ENCODE data around the gene INPP4A.

The INPP4A gene

DNA sequence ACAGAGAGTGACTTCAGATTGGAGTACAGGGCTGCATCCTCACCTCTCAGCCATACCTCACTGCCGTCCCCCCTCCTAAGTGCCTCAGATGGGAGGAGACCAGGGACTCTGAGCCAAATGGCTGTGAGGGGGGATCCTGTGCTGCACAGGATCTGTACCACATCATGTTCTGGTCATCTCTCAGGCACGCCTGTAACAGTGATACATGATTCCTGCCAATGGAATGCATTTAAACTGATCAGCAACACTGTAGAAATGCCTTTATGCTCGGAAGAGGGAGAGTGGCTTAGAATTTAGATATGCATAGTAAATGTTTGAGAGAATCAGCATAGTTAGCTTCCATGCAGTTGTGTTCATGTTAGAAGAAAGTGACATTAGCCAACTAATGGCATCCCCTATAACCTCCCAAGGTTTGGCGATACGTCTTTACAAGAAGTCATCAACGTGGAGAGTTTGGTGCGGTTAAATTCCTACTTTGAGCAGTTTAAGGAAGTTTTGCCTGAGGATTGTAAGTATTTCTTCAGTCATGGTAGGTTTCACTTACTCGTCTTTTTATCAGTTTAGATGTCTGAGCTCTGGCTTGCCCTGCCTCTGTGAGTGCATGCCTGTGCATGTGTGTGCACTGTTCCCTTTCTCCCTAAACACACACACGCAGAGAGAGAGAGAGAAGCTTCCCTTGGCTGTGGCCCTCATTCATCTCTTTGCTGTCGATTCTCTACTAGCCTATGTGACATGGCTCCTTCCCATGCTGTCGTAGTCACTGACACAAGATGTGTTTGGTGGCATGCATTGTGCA, 123.7 kb downstream of the INPP4A start:
- no peaks in the 10 kb centered on the region for H3K9me3 ChIP-seq
- no peak overlapping the region for H3K4me3 ChIP-seq (ENCODE audit: low read depth in 1 of 2, low read length in 1 of 2)
- H3K27ac ChIP-seq = no peak overlapping the region
- peaks cover 0 to 3% of the 10 kb centered on the region in 2 experiments for H3K4me1 ChIP-seq (ENCODE audit: control insufficient read depth in 1 of 2, insufficient read depth in 1 of 2, low read depth in 1 of 2, low read length in 1 of 2)
- H3K27me3 ChIP-seq = no peaks in the 10 kb centered on the region
- peaks cover 100% of the 10 kb centered on the region for H3K36me3 ChIP-seq
- TF ChIP-seq, protein P1, sequence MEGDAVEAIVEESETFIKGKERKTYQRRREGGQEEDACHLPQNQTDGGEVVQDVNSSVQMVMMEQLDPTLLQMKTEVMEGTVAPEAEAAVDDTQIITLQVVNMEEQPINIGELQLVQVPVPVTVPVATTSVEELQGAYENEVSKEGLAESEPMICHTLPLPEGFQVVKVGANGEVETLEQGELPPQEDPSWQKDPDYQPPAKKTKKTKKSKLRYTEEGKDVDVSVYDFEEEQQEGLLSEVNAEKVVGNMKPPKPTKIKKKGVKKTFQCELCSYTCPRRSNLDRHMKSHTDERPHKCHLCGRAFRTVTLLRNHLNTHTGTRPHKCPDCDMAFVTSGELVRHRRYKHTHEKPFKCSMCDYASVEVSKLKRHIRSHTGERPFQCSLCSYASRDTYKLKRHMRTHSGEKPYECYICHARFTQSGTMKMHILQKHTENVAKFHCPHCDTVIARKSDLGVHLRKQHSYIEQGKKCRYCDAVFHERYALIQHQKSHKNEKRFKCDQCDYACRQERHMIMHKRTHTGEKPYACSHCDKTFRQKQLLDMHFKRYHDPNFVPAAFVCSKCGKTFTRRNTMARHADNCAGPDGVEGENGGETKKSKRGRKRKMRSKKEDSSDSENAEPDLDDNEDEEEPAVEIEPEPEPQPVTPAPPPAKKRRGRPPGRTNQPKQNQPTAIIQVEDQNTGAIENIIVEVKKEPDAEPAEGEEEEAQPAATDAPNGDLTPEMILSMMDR (IDR thresholded peaks at IDR 0.05) = no peak

DNA sequence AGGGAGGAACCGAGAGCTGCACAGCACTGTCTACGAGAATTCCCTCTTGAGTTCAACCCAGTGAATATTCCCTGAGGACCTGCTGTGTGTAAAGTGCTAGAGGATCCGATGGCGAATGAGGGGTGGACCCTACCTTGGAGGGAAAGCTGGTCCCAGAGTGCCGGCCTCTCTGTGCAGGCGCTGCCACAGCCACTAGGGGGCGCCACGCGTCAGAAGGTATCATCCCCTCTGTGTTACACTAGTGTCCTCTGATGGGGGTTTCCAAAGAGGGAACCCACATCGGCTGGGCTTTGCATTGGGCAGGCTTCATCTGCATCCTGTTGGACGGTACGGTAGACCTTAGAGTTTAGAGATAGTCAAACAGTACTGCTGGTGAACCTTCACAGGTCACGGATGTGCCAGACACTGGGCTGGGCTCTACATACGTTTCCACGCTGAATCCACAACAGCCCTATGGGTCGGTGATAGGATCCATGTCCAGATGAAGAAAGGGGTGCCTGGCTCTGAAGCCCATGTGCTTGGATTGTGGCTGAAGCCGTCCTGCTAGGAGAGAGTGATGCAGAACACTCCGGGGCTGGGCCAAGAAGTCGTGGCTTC, 124.6 kb downstream of the INPP4A start:
- H3K4me1 ChIP-seq (ENCODE audit: control insufficient read depth in 1 of 2, insufficient read depth in 1 of 2, low read depth in 1 of 2, low read length in 1 of 2) = peaks cover 0 to 3% of the 10 kb centered on the region in 2 experiments
- peaks cover 100% of the 10 kb centered on the region for H3K36me3 ChIP-seq
- no peaks in the 10 kb centered on the region for H3K27me3 ChIP-seq
- TF ChIP-seq, protein P1 (IDR thresholded peaks at IDR 0.05) = peak; percentile 85
- H3K27ac ChIP-seq = no peak overlapping the region
- H3K9me3 ChIP-seq = no peaks in the 10 kb centered on the region
- no peak overlapping the region for H3K4me3 ChIP-seq (ENCODE audit: low read depth in 1 of 2, low read length in 1 of 2)

DNA sequence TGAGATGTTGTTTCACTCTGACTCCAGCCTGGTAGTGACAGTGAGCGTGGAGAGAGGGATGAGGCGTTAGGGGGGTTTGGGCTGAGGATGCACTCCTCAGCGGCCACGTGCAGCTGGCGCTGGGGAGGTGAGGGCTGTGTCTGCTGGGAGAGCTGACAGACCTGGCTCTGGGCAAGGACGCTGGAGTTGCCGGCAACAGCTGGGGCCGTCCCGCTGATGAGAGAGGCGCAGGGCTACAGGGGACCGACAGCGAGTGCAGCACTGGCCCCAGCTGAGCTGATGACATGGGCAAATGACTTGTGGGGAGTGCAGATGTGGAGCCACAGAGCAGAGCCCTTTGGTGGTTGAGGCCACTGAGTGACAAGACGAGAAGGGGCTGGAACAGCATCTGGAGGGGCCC, 125.3 kb downstream of the INPP4A start:
- H3K4me3 ChIP-seq (ENCODE audit: low read depth in 1 of 2, low read length in 1 of 2) = no peak overlapping the region
- H3K36me3 ChIP-seq = peaks cover 100% of the 10 kb centered on the region
- H3K27ac ChIP-seq = no peak overlapping the region
- no peaks in the 10 kb centered on the region for H3K27me3 ChIP-seq
- no peaks in the 10 kb centered on the region for H3K9me3 ChIP-seq
- TF ChIP-seq, protein P1 (IDR thresholded peaks at IDR 0.05) = no peak
- H3K4me1 ChIP-seq (ENCODE audit: control insufficient read depth in 1 of 2, insufficient read depth in 1 of 2, low read depth in 1 of 2, low read length in 1 of 2) = peaks cover 0 to 1% of the 10 kb centered on the region in 2 experiments

DNA sequence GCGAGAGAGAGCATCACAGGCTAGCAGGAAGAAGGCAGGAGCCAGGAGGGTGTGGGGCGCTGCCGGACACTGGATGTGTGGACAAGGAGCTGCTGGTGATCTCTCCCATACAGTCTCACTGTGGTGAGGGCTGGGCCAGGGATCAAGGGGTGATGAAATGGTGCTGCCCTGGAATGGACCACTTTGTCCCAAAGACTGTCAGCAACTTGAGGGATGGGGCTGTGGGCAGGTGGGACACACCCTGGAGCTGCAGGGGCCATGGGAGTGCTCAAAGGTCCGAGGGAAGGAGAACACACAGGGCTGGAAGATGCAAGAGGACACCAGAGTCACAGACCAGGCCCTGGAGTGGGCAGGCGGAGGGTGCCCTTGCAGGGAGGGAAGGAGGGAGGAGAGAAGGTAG, 125.7 kb downstream of the INPP4A start:
- Histone ChIP-seq H3K27me3 (no peaks in the 10 kb centered on the region), H3K9me3 (no peaks in the 10 kb centered on the region), H3K4me1 (ENCODE audit: control insufficient read depth in 1 of 2, insufficient read depth in 1 of 2, low read depth in 1 of 2, low read length in 1 of 2) (no peaks in the 10 kb centered on the region), H3K4me3 (ENCODE audit: low read depth in 1 of 2, low read length in 1 of 2) (no peak overlapping the region), H3K27ac (no peak overlapping the region), H3K36me3 (peaks cover 100% of the 10 kb centered on the region)
- TF ChIP-seq, protein P1 (IDR thresholded peaks at IDR 0.05) = no peak

DNA sequence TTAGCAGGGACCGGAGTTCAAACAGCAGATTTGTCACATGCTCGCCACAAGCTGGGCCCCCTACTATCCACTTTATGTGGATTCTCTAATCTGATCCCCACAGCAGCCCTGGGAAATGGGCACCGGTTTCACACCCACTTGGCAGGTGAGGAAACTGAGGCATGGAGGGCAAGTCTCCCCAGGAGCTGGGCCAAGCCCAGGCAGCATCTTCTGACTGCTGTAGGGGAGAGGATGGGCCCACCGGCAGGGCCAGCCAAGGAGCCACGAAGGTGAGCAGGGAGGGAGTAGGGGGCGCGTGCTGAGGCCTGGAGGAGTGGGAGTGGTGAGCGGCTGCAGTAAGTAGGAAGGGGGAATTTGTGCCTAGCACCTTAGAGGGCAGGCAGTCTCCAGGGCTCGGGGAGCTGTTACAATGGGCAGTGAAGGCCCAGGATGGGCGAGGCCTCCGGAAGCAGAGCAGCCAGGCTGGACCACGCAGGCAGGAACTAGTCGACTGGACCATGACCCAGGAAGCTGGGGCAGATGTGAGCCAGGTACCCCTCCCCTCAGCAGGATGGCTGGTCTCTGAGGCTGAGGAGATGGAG, 126.6 kb downstream of the INPP4A start:
- Histone ChIP-seq H3K27me3 (no peaks in the 10 kb centered on the region), H3K4me3 (ENCODE audit: low read depth in 1 of 2, low read length in 1 of 2) (no peak overlapping the region), H3K27ac (no peak overlapping the region), H3K4me1 (ENCODE audit: control insufficient read depth in 1 of 2, insufficient read depth in 1 of 2, low read depth in 1 of 2, low read length in 1 of 2) (no peaks in the 10 kb centered on the region), H3K9me3 (no peaks in the 10 kb centered on the region), H3K36me3 (peaks cover 100% of the 10 kb centered on the region)
- TF ChIP-seq, protein P1 (IDR thresholded peaks at IDR 0.05) = no peak

All from neutrophil (primary cell).